ENCODE results near the gene ATXN8OS.

DNA sequence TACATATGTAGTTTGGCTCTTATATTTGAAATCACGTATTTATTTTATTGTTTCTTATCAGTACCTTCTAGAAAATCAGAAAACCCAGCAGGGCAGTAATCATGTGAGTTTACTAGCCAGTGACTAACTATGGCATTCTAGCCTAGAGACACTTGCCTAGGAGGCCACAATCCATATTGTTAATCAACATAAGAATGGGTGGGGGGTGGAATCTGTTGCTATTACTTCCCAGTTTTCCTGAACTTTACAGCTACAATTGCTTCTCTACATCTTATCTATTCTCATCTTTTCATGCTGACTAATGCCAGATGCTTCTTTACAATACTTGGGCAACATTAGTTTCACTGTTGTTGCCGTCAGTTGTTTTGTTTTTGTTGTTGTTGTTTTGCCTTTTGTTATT is 18.7 kb upstream of the ATXN8OS start:
- TF ChIP-seq POLR2A (IDR thresholded peaks at IDR 0.05) (no peak), POLR2AphosphoS5 (IDR thresholded peaks at IDR 0.05) (no peak), CTCF (IDR thresholded peaks at IDR 0.05) (no peak)

All from breast epithelium (tissue), 3 donors.